ENCODE measurements around the gene SEZ6. TPM values are rescaled to one million over a fixed set of nuclear protein-coding genes. Genes with fewer than 3 reads are reported as not detected.

SEZ6 gene
- total RNA-seq, 2 donors from 2014 or later = 0.43 TPM; not detected in 1

DNA sequence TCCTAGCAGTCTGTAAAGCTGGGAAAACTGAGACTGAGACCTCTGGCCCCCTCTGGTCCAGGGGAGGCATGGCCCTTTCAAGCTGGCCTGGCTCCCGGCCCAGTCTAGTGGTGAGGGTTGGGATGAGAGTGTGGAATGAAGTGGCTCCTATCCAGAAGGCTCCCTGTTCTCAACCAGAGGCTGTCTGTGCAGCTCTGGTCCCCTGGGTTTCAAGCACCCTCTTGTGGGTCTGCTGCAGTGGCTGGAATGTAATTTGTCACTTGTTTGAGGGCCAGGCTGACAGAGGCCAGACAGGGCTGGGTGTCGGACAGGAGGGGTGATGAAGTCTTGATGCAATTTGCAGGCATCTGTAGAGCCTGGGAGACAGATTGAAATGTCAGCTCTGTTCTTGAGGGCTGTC, 32.4 kb downstream of the SEZ6 start:
- DNase-seq (ENCODE audit: low spot score in 2 of 2) (no peak), ATAC-seq (no peak)
- Mint-ChIP-seq H3K36me3 (no peaks in the 10 kb centered on the region), H3K27ac (peak overlapping the region; percentile 28 to 73), H3K9me3 (no peaks in the 10 kb centered on the region)

DNA sequence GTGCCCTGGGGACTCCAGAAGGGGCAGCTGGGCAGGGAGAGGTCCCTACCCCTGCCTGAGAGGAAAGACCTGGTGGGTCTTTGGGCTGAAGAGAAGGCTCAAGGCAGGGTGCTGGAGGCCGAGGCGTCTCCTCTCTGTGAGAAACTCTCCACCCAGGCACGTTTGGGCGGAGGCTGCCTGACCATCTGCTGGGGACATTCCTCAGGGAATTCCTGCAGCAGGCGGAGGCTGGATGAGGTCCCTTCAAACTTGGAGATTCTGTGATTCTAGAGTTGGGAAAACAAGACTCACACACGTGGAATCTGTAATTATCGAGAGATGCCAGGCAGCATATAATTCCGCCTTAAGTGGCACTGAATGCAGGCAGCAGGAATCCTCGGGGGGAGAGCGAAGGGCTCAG, 33.4 kb downstream of the SEZ6 start:
- Mint-ChIP-seq H3K27ac (peak overlapping the region in 1 of 2 donors; percentile 29), H3K9me3 (no peaks in the 10 kb centered on the region), H3K36me3 (no peaks in the 10 kb centered on the region)
- ATAC-seq = no peak
- DNase-seq (ENCODE audit: low spot score in 2 of 2) = no peak

GRCh38 chr17:28970879-28971278, 35.0 kb downstream of the SEZ6 start:
- H3K36me3 Mint-ChIP-seq = no peaks in the 10 kb centered on the region
- no peaks in the 10 kb centered on the region for H3K9me3 Mint-ChIP-seq
- ATAC-seq (no peak), DNase-seq (ENCODE audit: low spot score in 2 of 2) (no peak)
- peak overlapping the region in 1 of 2 donors; percentile 27 for H3K27ac Mint-ChIP-seq

DNA sequence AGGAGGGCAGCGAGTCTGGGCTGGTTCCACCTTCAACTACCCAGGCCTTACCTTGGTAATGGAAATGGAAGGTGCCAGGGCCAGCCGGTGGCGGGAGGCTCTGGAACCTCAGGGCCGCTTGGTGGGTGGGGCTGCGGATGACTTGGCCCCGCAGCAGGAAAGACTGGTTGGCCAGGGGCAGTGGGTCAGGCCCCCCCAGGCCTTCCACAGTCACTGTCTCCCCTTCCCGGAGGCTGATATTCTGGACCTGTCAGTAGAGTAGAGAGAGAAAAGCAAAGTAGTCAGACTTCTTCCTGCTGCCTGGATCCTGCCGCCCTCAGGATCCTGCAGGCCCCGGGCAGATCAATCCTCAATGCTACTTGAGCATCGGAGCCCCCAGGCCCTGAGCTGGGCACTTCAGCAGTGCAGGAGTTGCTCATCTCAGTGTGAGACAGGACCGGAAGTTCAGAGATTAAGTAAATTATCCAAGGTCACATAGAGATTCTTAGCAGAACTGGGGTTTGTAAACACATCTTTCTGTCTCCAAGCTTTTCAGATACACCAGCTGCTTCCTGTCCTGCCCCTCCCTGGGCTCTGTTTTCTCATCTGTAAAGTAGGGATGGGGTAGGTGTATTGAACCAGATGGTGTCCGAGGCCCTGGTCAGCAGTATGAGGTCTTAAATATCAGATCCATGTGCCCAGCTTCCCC, 36.0 kb downstream of the SEZ6 start:
- no peaks in the 10 kb centered on the region for H3K36me3 Mint-ChIP-seq
- DNase-seq (ENCODE audit: low spot score in 2 of 2) = no peak
- H3K27ac Mint-ChIP-seq = peak overlapping the region in 1 of 2 donors; percentile 27
- ATAC-seq = no peak
- no peaks in the 10 kb centered on the region for H3K9me3 Mint-ChIP-seq

- ATAC-seq (no peak), DNase-seq (ENCODE audit: low spot score in 2 of 2) (no peak)
- no peak overlapping the region for H3K27ac Mint-ChIP-seq
- no peaks in the 10 kb centered on the region for H3K9me3 Mint-ChIP-seq
- H3K36me3 Mint-ChIP-seq = no peaks in the 10 kb centered on the region
These were observed 36.9 kb downstream of the SEZ6 start for GRCh38 chr17:28968914-28969295.

GRCh38 chr17:28968231-28968913, 37.5 kb downstream of the SEZ6 start:
- DNase-seq (ENCODE audit: low spot score in 2 of 2) (no peak), ATAC-seq (no peak)
- no peaks in the 10 kb centered on the region for H3K9me3 Mint-ChIP-seq
- no peaks in the 10 kb centered on the region for H3K36me3 Mint-ChIP-seq
- no peak overlapping the region for H3K27ac Mint-ChIP-seq

GRCh38 chr17:28967221-28968135, 38.4 kb downstream of the SEZ6 start:
- Mint-ChIP-seq H3K9me3 (no peaks in the 10 kb centered on the region), H3K36me3 (no peaks in the 10 kb centered on the region), H3K27ac (no peak overlapping the region)
- DNase-seq (ENCODE audit: low spot score in 2 of 2) (no peak), ATAC-seq (no peak)

GRCh38 chr17:28963841-28964240, 42.0 kb downstream of the SEZ6 start:
- H3K27ac Mint-ChIP-seq = no peak overlapping the region
- no peak for ATAC-seq
- no peaks in the 10 kb centered on the region for H3K9me3 Mint-ChIP-seq
- no peaks in the 10 kb centered on the region for H3K36me3 Mint-ChIP-seq
- no peak for DNase-seq (ENCODE audit: low spot score in 2 of 2)

DNA sequence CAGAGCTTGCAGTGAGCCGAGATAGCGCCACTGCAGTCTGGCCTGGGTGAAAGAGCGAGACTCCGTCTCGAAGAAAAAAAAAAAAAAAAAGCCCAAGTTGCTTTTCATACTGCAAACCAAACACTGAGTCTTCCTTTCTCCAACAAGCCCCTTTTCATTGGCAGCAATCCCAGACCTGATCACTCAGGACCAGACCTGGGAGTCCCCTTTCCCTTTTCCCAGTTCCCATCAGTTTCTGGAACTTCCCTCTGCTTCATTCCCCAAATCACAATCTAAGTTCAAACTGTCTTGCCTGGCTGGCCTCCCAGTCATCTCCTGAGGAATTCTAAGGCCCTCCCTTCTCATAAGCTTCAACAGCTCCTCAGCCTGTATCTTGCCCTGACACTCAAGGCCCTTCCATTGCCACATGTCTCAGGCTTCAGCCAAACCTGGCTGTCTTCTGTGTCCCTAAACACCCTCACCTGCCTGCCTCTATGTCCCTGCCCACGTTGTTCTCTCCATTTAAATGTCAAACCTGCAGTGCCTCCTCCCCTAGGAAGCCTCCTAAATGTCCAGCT, 42.7 kb downstream of the SEZ6 start:
- no peak overlapping the region for H3K27ac Mint-ChIP-seq

DNA sequence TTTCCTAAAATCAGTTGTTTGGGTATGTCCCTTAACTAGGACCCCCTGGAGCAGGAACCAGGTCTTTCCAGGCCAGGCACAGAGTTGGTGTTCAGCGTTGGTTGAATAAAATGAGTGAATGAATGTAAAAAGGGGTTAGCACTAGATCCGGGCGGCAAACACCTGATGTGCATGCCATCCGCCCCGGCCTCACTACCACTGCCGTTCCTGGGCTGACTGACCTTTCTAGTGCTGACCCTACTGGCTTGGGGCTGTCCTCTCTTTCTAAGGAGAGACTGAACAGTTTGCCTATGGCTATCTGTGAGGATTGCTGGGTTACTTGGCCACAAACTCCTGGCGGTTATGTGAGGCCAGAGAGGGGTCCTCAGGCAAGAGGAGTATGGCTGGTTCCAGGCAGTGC, 44.4 kb downstream of the SEZ6 start:
- no peak for DNase-seq (ENCODE audit: low spot score in 2 of 2)
- Mint-ChIP-seq H3K36me3 (no peaks in the 10 kb centered on the region), H3K9me3 (no peaks in the 10 kb centered on the region)

More for the DNA sequence above, 42.7 kb downstream of the SEZ6 start:
- Mint-ChIP-seq H3K9me3 (no peaks in the 10 kb centered on the region), H3K36me3 (no peaks in the 10 kb centered on the region)
- DNase-seq (ENCODE audit: low spot score in 2 of 2) = no peak
- no peak for ATAC-seq

DNA sequence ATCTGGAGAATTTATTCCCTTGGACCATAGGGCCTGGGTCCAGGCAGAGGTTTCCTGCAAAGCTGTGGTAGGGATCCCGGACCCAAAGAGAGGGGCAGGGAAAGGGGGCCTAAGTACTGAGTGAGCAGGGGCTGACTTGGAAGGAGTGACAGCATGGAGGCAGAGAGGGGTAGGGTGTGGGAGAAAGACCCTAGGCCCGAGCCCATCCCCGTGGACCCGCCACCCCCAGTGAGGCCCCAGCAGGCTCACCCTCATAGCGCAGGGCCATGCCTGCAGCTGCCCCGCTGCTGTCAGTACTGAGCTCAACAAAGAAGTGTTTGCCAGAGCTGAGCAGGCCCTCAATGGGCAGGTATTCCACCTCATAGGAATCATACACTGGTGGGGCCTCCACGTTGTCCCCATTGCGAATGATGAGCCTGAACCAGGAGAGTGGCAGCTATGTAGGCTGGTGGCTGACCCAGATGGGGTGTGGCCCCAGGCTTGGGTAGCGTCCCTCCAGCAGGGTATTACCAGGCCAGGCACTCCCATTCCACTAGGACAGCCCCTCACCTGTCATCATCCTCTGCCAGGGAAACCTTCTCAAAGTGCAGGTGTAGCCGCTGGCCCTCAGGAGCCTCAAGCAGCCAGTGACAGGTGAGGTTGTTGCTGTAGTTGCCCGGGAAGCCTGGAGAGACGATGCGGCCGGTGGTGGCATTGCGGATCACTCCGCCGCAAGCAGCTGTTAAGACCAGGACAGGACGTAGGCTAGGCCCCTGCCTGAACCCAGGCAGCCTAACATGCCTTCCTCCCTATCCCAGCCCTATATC, 45.4 kb downstream of the SEZ6 start:
- DNase-seq (ENCODE audit: low spot score in 2 of 2) (no peak), ATAC-seq (no peak)
- Mint-ChIP-seq H3K27ac (no peak overlapping the region), H3K36me3 (no peaks in the 10 kb centered on the region), H3K9me3 (no peaks in the 10 kb centered on the region)

More for the DNA sequence above, 44.4 kb downstream of the SEZ6 start:
- no peak overlapping the region for H3K27ac Mint-ChIP-seq
- no peak for ATAC-seq

- H3K36me3 Mint-ChIP-seq = no peaks in the 10 kb centered on the region
These were observed 46.4 kb downstream of the SEZ6 start for GRCh38 chr17:28959471-28959871.

GRCh38 chr17:28958820-28959455, 46.9 kb downstream of the SEZ6 start:
- Mint-ChIP-seq H3K27ac (no peak overlapping the region), H3K9me3 (no peaks in the 10 kb centered on the region), H3K36me3 (no peaks in the 10 kb centered on the region)
- ATAC-seq (no peak), DNase-seq (ENCODE audit: low spot score in 2 of 2) (peak in 1 of 2 donors; percentile 51)

More at GRCh38 chr17:28959471-28959871, 46.4 kb downstream of the SEZ6 start:
- H3K27ac Mint-ChIP-seq = no peak overlapping the region
- ATAC-seq (no peak), DNase-seq (ENCODE audit: low spot score in 2 of 2) (peak in 1 of 2 donors; percentile 51)
- H3K9me3 Mint-ChIP-seq = no peaks in the 10 kb centered on the region

DNA sequence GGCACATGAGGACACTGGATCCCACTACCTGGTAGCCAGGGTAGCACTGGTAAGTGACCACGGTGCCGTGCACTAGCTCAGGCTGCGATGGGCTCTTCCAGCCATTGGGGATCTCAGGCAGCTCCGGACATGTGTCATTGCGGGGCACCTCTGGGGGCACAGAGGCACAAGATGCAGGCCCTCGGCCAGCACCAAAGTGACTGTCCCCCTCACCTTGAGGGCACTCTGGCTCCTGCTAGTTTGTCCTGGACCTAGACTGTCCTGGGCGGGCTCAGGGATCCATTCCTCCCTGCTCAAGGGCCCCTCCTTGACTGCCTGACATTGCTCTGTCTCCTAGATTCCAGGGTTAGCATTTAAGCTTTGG, 47.9 kb downstream of the SEZ6 start:
- ATAC-seq (no peak), DNase-seq (ENCODE audit: low spot score in 2 of 2) (peak in 1 of 2 donors; percentile 55)
- Mint-ChIP-seq H3K36me3 (no peaks in the 10 kb centered on the region), H3K27ac (no peak overlapping the region), H3K9me3 (no peaks in the 10 kb centered on the region)

DNA sequence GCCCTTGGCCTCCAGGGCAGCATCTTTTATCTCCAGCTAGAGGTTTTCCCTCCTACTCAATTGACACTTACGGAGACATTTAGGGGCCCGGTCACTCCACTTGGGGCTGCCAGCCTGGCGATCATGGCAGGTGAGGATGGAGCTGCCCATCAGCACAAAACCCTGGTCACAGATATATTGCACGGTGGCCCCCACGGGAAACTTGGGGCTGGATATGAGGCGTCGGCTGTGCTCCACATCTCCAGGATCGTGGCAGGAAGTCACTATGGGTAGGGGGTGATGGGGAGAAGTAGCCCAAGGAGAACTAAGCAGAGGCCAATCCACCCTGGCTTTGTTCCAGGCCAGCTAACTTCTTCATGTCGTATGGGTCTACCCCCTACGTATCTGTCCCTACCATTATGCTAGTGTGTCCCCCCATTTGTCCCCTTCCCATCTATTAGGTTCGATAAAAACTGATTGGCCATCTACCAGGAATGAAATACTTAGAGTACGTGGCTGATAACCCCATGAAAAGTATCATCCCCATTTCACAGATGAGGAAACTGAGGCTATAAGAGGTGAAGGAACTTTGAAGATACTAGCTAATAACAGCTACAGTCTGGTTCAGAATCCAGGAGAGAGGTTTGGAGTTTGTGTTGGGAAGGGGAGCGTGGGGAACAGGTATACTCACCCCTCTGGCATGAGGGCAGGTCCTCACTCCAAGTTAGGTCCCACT, 48.4 kb downstream of the SEZ6 start:
- Mint-ChIP-seq H3K27ac (no peak overlapping the region), H3K9me3 (no peaks in the 10 kb centered on the region)
- no peak for DNase-seq (ENCODE audit: low spot score in 2 of 2)

More for the DNA sequence above, 48.4 kb downstream of the SEZ6 start:
- no peaks in the 10 kb centered on the region for H3K36me3 Mint-ChIP-seq
- ATAC-seq = no peak
